Amygdala (tissue), 56 donors: Measurements from ENCODE around the gene PTGER2.

ENCODE experiments used
- DNase-seq, 56 donors: peaks; one replicate each; lab custom pipeline; 2025; lab: John Stamatoyannopoulos, UW

PTGER2 gene

GRCh38 chr14:52304248-52304904 lies 9.7 kb upstream of the PTGER2 start:
- DNase-seq = no peak

- no peak for DNase-seq
Measured at GRCh38 chr14:52305014-52305413, 9.1 kb upstream of the PTGER2 start.

- no peak for DNase-seq
Measured at GRCh38 chr14:52307376-52307775, 6.7 kb upstream of the PTGER2 start.

GRCh38 chr14:52307905-52308304 lies 6.2 kb upstream of the PTGER2 start:
- DNase-seq = no peak

GRCh38 chr14:52310541-52310940 lies 3.6 kb upstream of the PTGER2 start:
- DNase-seq = no peak

- no peak for DNase-seq
Measured at GRCh38 chr14:52312931-52313355, 1.2 kb upstream of the PTGER2 start.

GRCh38 chr14:52313462-52313861 lies 650 bp upstream of the PTGER2 start:
- DNase-seq = no peak

GRCh38 chr14:52314595-52315354 lies 663 bp downstream of the PTGER2 start:
- DNase-seq = peak in 2 of 56 donors; percentile 2 to 14

GRCh38 chr14:52315355-52315718 lies 1.2 kb downstream of the PTGER2 start:
- DNase-seq = no peak

GRCh38 chr14:52318062-52318461 lies 4.0 kb downstream of the PTGER2 start:
- no peak for DNase-seq

- no peak for DNase-seq
Measured at GRCh38 chr14:52318826-52319645, 4.9 kb downstream of the PTGER2 start.

GRCh38 chr14:52319919-52320318 lies 5.8 kb downstream of the PTGER2 start:
- DNase-seq = no peak

- no peak for DNase-seq
Measured at GRCh38 chr14:52325126-52325525, 11.0 kb downstream of the PTGER2 start.

- DNase-seq = no peak
Measured at GRCh38 chr14:52325630-52326029, 11.5 kb downstream of the PTGER2 start.

- DNase-seq = no peak
Measured at GRCh38 chr14:52327374-52328226, 13.5 kb downstream of the PTGER2 start.

GRCh38 chr14:52328276-52328675 lies 14.2 kb downstream of the PTGER2 start:
- DNase-seq = no peak

- no peak for DNase-seq
Measured at GRCh38 chr14:52329678-52330369, 15.7 kb downstream of the PTGER2 start.

- no peak for DNase-seq
Measured at GRCh38 chr14:52332269-52332668, 18.2 kb downstream of the PTGER2 start.

GRCh38 chr14:52333108-52333507 lies 19.0 kb downstream of the PTGER2 start:
- DNase-seq = no peak
